Endothelial cell (in vitro differentiated cells): ENCODE results near the gene GYPB. TPM values are rescaled to one million over a fixed set of nuclear protein-coding genes. Genes with fewer than 3 reads are reported as not detected.

Experiments
- total RNA-seq: library from RNA; stranded (reverse); fragmentation: NEBNext Ultra II Directional; extraction: Animal tissue kit (Norgen Biotek cat#: 25700); gene quantifications from one replicate; pipeline ENCODE4 v1.2.1, GENCODE V29; 2021; ENCODE audit not compliant: unreplicated experiment

GYPB gene
- total RNA-seq, 1 donor from 2014 or later: not detected

Other genes with a start within 250 kb of the GYPB start
- gene GYPE, start 113.8 kb downstream of the GYPB start, total RNA-seq: 0.41 TPM
- gene GYPA, start 121.3 kb upstream of the GYPB start, total RNA-seq: not detected